Gastrocnemius medialis (tissue), 4 donors: ENCODE results near the gene ATF7.

ENCODE experiments used
- CTCF ChIP-seq, 5 experiments: fragments of 450-650 bp in 3 of 5; fragments of 200-600 bp in 2 of 5; sonication (generic) in 2 of 5; IDR thresholded peaks in 4 of 5; conservative IDR thresholded peaks in 1 of 5; 1 replicate in 4 of 5; 2 replicates in 1 of 5; pipeline ENCODE4 v1.5.1; 2016 to 2019; ENCODE audit warnings: antibody characterized with exemption in 5 of 5, mild to moderate bottlenecking in 3 of 5, moderate library complexity in 3 of 5
- POLR2A ChIP-seq, 2 donors: fragments of 450-650 bp; IDR thresholded peaks; one replicate each; pipeline ENCODE4 v1.6.1; 2017; ENCODE audit warnings: antibody characterized with exemption in 2 of 2, mild to moderate bottlenecking in 2 of 2, moderate library complexity in 2 of 2

GRCh38 chr12:53674977-53675700 lies 49.0 kb upstream of the ATF7 start:
- TF ChIP-seq CTCF (IDR thresholded peaks at IDR 0.05 in 4 of 5, conservative IDR thresholded peaks at IDR 0.05 in 1 of 5) (no peak), POLR2A (IDR thresholded peaks at IDR 0.05) (no peak)
